GM12873 (cell line): ENCODE measurements around the gene CLCNKA.

Experiments
- CTCF ChIP-seq: IDR thresholded peaks from 2 replicates; pipeline ENCODE4 v1.5.1; 2012; ENCODE audit warnings: low read depth, mild to moderate bottlenecking, moderate library complexity, low read length, control low read depth; ENCODE audit not compliant: insufficient read depth; ENCODE audit errors: missing control alignments

CLCNKA gene

GRCh38 chr1:16031551-16031950 is 9.7 kb downstream of the CLCNKA start:
- TF ChIP-seq CTCF: no peak

GRCh38 chr1:16032388-16033102 is 10.7 kb downstream of the CLCNKA start:
- TF ChIP-seq CTCF: peak; percentile 91

GRCh38 chr1:16038620-16038912 is 16.7 kb downstream of the CLCNKA start:
- TF ChIP-seq CTCF: no peak

GRCh38 chr1:16041200-16041599 is 19.4 kb downstream of the CLCNKA start:
- no peak for TF ChIP-seq CTCF

GRCh38 chr1:16042096-16042495 is 20.3 kb downstream of the CLCNKA start:
- peak; percentile 11 for TF ChIP-seq CTCF

GRCh38 chr1:16043521-16043920 is 21.7 kb downstream of the CLCNKA start, which contains the start of gene CLCNKB:
TSS of gene CLCNKB (plus strand) at chr1:16043782. CDS start at chr1:16044493, 711 bp downstream.
- no peak for TF ChIP-seq CTCF

- TF ChIP-seq CTCF: no peak
Observed at GRCh38 chr1:16043950-16044349, 22.1 kb downstream of the CLCNKA start.
